ENCODE measurements around the gene MICAL3.

DNA sequence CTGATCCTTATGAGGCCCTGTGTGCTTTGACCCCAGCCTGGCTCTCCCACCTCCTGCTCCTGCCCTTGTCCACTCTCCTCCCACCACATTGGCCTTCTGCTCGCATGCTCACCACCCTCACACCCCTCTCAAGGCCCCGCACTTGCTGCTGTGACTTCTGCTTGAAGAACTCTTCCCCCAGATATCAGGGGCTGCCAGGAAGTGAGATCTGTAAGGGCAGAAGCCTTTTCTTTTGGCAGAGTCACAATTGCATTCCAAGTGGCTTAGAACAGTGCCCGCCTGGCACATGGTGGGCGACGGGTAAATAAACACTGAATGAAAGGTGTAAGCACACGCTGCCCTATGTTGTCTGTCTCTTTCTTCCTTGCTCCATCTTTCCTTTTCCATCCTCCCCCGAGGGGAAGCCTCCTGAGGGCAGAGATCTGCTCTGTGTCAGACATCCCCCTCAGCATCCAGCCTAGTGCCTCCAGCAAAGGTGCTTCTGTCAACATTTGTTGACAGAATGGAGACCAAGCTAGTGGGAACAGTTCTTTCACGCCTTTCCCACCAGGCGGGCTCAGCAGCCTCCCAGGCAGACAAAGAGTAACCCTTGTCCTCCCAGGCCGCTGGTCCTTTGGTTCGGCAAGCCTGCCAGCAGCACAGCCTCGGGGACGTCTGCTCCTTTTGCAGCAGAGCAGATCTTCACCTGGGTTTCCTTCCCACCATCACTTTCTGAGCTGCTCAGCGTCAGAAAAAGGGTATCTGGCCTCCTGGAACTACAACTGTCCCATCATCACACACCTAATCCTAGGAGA, 43.4 kb upstream of the MICAL3 start:
- TF ChIP-seq, protein P1, sequence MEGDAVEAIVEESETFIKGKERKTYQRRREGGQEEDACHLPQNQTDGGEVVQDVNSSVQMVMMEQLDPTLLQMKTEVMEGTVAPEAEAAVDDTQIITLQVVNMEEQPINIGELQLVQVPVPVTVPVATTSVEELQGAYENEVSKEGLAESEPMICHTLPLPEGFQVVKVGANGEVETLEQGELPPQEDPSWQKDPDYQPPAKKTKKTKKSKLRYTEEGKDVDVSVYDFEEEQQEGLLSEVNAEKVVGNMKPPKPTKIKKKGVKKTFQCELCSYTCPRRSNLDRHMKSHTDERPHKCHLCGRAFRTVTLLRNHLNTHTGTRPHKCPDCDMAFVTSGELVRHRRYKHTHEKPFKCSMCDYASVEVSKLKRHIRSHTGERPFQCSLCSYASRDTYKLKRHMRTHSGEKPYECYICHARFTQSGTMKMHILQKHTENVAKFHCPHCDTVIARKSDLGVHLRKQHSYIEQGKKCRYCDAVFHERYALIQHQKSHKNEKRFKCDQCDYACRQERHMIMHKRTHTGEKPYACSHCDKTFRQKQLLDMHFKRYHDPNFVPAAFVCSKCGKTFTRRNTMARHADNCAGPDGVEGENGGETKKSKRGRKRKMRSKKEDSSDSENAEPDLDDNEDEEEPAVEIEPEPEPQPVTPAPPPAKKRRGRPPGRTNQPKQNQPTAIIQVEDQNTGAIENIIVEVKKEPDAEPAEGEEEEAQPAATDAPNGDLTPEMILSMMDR (IDR thresholded peaks at IDR 0.05): no peak
- no peak for TF ChIP-seq POLR2A (IDR thresholded peaks at IDR 0.05)
